NCI-H1092 (cell line): Measurements from ENCODE around the gene TAS2R42.

ENCODE experiments used
- DNase-seq: peaks from one replicate; lab custom pipeline; 2025; lab: John Stamatoyannopoulos, UW

The TAS2R42 gene

GRCh38 chr12:11144297-11144696 lies 42.4 kb downstream of the TAS2R42 start:
- no peak for DNase-seq

DNA sequence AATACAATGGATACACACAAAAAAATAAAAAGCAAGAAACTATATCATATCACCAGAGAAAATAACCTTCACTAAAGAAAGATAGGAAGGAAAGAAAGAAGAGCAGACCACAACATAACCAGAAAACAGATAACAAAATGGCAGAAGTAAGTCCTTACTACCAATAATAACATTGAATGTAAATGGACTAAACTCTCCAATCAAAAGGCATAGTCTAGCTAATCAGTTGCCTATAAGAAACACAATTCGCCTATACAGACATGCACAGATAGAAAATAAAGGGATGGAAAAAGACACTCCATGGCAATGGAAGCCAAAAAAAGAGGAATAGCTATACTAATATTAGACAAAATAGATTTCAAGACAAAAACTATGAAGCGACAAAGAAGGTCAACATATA lies 43.4 kb downstream of the TAS2R42 start:
- no peak for DNase-seq

DNA sequence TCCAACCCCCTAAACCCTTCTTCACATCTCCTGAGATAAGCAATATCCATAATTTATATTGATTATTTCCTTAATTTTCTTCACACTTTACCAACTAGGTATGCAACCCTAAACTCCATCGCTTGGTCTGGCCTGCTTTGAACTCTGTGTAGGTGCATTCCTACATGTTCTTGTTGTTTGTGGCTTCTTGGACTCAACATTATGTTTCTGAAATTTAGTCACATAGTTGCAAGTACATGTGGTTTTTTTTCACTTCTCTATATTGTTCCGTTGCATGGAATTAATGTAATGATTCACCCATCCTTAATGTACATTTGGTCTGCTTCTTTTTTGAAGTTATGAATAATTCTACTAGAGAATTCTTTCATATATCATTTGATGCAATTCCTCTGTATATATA lies 50.7 kb downstream of the TAS2R42 start:
- DNase-seq = no peak
